OCI-LY7 (cell line): Measurements from ENCODE around the gene NFATC2. TPM values are rescaled to one million over a fixed set of nuclear protein-coding genes. Genes with fewer than 3 reads are reported as not detected.

ENCODE experiments used
- BruUV-seq: library from RNA; stranded (reverse); fragments of 400-500 nt; replicated peaks from 2 replicates; lab custom pipeline; 2021; lab: Mats Ljungman, UMichigan
- CTCF ChIA-PET: fragments of 300-600 bp; sonication (Branson Sonifier 250); formaldehyde crosslinking; loops from one replicate; lab custom pipeline; 2022; ENCODE audit warnings: antibody characterized with exemption; ENCODE audit not compliant: unreplicated experiment; lab: Charles Lee
- POLR2A ChIA-PET: fragments of 300-600 bp; sonication (Branson Sonifier 250); formaldehyde crosslinking; loops from one replicate; lab custom pipeline; 2022; ENCODE audit warnings: antibody characterized with exemption; lab: Charles Lee
- DNase-seq: peaks from one replicate; pipeline ENCODE4 v3.0.0-alpha.2; 2015; ENCODE audit warnings: low spot score
- H2AFZ ChIP-seq: fragments of 200-600 bp; sonication (generic), shearing (Covaris generic); 2 replicates; pipeline ENCODE4 v1.6.1; 2014; ENCODE audit warnings: mild to moderate bottlenecking, antibody characterized with exemption, low read length, moderate library complexity
- H3K27ac ChIP-seq: fragments of 200-600 bp; sonication (generic); 2 replicates; pipeline ENCODE4 v1.5.1; 2014; ENCODE audit warnings: mixed run types, low read depth, mild to moderate bottlenecking, moderate library complexity, low read length, inconsistent platforms; ENCODE audit not compliant: poor library complexity, severe bottlenecking
- H3K36me3 ChIP-seq: fragments of 200-600 bp; sonication (generic); 2 replicates; pipeline ENCODE4 v1.6.1; 2014; ENCODE audit warnings: mild to moderate bottlenecking, antibody characterized with exemption, low read length, moderate library complexity, mixed read lengths; ENCODE audit not compliant: insufficient read depth
- H3K4me1 ChIP-seq: fragments of 200-600 bp; sonication (generic); 2 replicates; pipeline ENCODE4 v1.5.1; 2014; ENCODE audit warnings: mild to moderate bottlenecking, low read length; ENCODE audit not compliant: insufficient read depth, poor library complexity, severe bottlenecking
- H3K4me2 ChIP-seq: fragments of 200-600 bp; sonication (generic); 2 replicates; pipeline ENCODE4 v1.6.1; 2014; ENCODE audit warnings: mild to moderate bottlenecking, low read length
- H3K4me3 ChIP-seq: fragments of 200-600 bp; sonication (generic); 2 replicates; pipeline ENCODE4 v1.5.1; 2014; ENCODE audit warnings: mild to moderate bottlenecking, low read depth, low read length; ENCODE audit not compliant: poor library complexity, severe bottlenecking
- H3K79me2 ChIP-seq: fragments of 200-600 bp; sonication (generic); 2 replicates; pipeline ENCODE4 v1.6.1; 2016; ENCODE audit warnings: low read depth, mild to moderate bottlenecking, low read length, moderate library complexity, mixed read lengths; ENCODE audit not compliant: insufficient read depth
- H3K9me2 ChIP-seq: fragments of 200-600 bp; sonication (generic); 2 replicates; pipeline ENCODE4 v1.6.1; 2016; ENCODE audit warnings: mild to moderate bottlenecking, low read length, mixed read lengths; ENCODE audit not compliant: insufficient read depth
- H3K9me3 ChIP-seq: fragments of 200-600 bp; sonication (generic); 2 replicates; pipeline ENCODE4 v1.6.1; 2014; ENCODE audit warnings: mild to moderate bottlenecking, mixed run types, low read length, mixed read lengths
- H4K20me1 ChIP-seq: fragments of 200-600 bp; sonication (generic); 2 replicates; pipeline ENCODE4 v1.6.1; 2014; ENCODE audit warnings: mild to moderate bottlenecking, antibody characterized with exemption, low read length, moderate library complexity, mixed read lengths; ENCODE audit not compliant: insufficient read depth
- EZH2phosphoT487 ChIP-seq: fragments of 200-600 bp; sonication (generic); IDR thresholded peaks from 2 replicates; pipeline ENCODE4 v1.6.1; 2018; ENCODE audit warnings: low read depth, borderline replicate concordance, mild to moderate bottlenecking, mixed run types, antibody characterized with exemption, low read length, moderate library complexity, mixed read lengths
- intact Hi-C: fragments of 100-400 bp; cut with micrococcal nuclease; formaldehyde crosslinking; loops from one replicate; pipeline ENCODE4 v1.10.0; 2022; ENCODE audit not compliant: unreplicated experiment
- total RNA-seq, 2 experiments: library from RNA; depleted of rRNA in 1 of 2; stranded (reverse); fragments of >200 nt in 1 of 2; shearing (Covaris generic) in 1 of 2; gene quantifications; 2 replicates each; pipeline ENCODE4 v1.2.3, GENCODE V29; 2014 to 2022
- TF ChIP-seq, protein P1 (sequence below): fragments of 200-600 bp; sonication (generic); conservative IDR thresholded peaks from 2 replicates; pipeline ENCODE4 v1.5.1; 2014; ENCODE audit warnings: mild to moderate bottlenecking, antibody characterized with exemption, low read length, moderate library complexity, mixed read lengths

Gene NFATC2
- total RNA-seq, 2 experiments from 2014 or later, result 12.5 to 43.8 TPM

DNA sequence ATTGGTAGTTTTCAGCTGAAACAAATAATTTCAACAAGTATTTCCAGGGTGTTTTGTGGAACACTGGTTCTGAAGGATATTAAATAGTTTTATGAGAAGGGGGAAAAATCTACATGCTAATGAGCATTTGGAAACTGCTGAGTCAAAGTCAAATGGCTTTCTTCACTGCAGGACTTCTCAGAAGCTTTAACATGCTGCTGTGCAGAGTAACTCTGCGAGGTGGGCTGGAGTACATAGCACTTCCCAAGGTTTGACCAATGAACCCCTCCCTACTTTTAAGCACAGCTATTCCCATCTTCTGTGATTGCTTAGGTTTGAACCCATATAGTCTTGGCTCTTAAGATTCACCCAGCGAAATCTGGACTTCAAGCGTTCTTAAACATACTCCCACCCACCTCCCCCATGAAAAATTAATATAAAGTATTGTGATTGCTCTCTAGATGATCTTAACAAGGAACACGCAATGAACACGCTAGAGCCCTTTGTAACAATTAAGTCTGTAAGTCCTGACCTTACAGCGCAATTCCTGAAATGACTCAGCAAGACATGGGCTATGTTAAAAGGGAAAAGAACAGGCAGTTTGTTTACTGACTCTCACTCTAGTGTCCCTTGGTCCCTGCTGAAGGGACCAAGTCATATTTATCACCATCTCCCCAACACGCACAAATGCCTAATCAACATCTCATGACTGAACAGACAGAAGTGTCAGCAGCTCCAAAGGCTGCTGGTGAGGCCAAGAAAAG is 105.2 kb downstream of the NFATC2 start:
- CTCF ChIA-PET, result no interaction called here

DNA sequence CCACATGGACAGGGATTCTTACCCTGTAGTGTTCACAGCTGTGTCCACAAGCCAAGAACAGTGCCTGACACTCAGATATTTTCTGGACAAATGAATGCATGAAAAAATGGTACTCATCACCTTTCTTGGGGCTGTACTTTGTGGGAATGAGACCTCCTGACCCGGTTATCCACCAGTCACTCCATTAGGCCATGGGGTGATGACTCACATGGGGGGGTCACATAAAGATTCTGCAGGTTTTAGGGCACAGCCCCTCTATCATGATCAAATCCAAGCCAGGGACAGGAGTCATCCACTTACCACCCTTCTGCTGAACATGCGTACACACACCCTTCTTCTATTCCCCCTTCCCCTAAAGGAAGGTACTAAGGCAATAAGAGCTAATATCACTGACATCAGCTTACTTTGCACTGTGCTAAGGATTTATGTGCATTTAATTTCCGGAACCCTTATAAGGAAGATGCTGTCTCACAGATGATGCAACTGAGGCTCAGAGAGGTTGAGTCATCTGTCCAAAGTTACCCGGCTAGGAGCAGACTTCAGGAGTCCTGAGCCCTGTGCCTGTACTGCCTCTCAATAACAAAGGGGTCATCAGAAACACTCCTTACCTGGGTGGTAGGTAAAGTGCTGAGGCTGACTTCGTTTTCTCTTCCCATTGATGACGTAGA is 107.8 kb downstream of the NFATC2 start:
- TF ChIP-seq, protein P1, sequence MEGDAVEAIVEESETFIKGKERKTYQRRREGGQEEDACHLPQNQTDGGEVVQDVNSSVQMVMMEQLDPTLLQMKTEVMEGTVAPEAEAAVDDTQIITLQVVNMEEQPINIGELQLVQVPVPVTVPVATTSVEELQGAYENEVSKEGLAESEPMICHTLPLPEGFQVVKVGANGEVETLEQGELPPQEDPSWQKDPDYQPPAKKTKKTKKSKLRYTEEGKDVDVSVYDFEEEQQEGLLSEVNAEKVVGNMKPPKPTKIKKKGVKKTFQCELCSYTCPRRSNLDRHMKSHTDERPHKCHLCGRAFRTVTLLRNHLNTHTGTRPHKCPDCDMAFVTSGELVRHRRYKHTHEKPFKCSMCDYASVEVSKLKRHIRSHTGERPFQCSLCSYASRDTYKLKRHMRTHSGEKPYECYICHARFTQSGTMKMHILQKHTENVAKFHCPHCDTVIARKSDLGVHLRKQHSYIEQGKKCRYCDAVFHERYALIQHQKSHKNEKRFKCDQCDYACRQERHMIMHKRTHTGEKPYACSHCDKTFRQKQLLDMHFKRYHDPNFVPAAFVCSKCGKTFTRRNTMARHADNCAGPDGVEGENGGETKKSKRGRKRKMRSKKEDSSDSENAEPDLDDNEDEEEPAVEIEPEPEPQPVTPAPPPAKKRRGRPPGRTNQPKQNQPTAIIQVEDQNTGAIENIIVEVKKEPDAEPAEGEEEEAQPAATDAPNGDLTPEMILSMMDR, result no peak
- TF ChIP-seq EZH2phosphoT487, result no peak
- no peak overlapping the region for H3K4me3 ChIP-seq
- BruUV-seq, result no TSS peak
- H3K9me2 ChIP-seq, result no peaks in the 10 kb centered on the region
- no peak overlapping the region for H3K4me2 ChIP-seq
- no peak for DNase-seq
- CTCF ChIA-PET, result no interaction called here
- POLR2A ChIA-PET, result no interaction called here
- H2AFZ ChIP-seq, result no peak overlapping the region
- no peaks in the 10 kb centered on the region for H3K9me3 ChIP-seq
- no peaks in the 10 kb centered on the region for H4K20me1 ChIP-seq
- intact Hi-C loops, result no loop called here
- peaks cover 33% of the 10 kb centered on the region for H3K4me1 ChIP-seq
- H3K36me3 ChIP-seq, result peaks cover 92% of the 10 kb centered on the region
- no peak overlapping the region for H3K27ac ChIP-seq
- H3K79me2 ChIP-seq, result no peaks in the 10 kb centered on the region

More for the DNA sequence above, 105.2 kb downstream of the NFATC2 start:
- Histone ChIP-seq H2AFZ (no peak overlapping the region), H3K4me1 (peaks cover 50% of the 10 kb centered on the region), H3K36me3 (peaks cover 92% of the 10 kb centered on the region), H3K4me3 (no peak overlapping the region), H3K79me2 (no peaks in the 10 kb centered on the region), H3K27ac (no peak overlapping the region), H3K9me3 (no peaks in the 10 kb centered on the region; the same call in 1 of the 2 replicates), H3K4me2 (peak overlapping the region; percentile 13), H3K9me2 (no peaks in the 10 kb centered on the region), H4K20me1 (no peaks in the 10 kb centered on the region)
- no peak for DNase-seq
- POLR2A ChIA-PET, result interaction anchor here (0.6 kb wide), 1 partner anchor 919 kb away, joined by 3 read pairs; no protein-coding TSS in a partner anchor
- no TSS peak for BruUV-seq
- no peak for TF ChIP-seq EZH2phosphoT487
- TF ChIP-seq, protein P1, result no peak
- intact Hi-C loops, result no loop called here

DNA sequence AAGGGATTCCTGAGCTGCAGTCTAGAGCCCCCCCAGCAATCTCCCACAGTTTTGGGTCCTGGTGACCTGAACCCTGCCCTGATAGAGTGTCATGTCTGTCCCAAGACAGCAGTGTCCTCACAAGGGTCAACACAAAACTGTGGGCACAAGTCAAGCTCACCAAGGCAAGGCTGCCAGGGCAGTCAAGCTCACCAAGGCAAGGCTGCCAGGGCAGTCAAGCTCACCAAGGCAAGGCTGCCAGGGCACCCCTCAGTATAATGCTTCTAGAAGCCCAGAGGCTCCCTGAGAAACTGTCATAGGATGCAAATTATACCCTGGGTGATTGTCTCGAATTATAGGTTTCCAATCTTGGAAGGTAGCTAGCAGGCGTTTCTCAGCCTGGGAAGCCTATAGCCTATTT is 108.5 kb downstream of the NFATC2 start:
- peaks cover 90% of the 10 kb centered on the region for H3K36me3 ChIP-seq
- H3K9me3 ChIP-seq, result no peaks in the 10 kb centered on the region
- no peak overlapping the region for H2AFZ ChIP-seq
- peaks cover 27% of the 10 kb centered on the region for H3K4me1 ChIP-seq
- no peak for TF ChIP-seq EZH2phosphoT487
- TF ChIP-seq, protein P1, result no peak
- DNase-seq, result no peak
- CTCF ChIA-PET, result no interaction called here
- POLR2A ChIA-PET, result no interaction called here
- H3K4me2 ChIP-seq, result no peak overlapping the region
- no peaks in the 10 kb centered on the region for H4K20me1 ChIP-seq
- no peaks in the 10 kb centered on the region for H3K79me2 ChIP-seq
- no peak overlapping the region for H3K4me3 ChIP-seq
- no peak overlapping the region for H3K27ac ChIP-seq
- no TSS peak for BruUV-seq
- no peaks in the 10 kb centered on the region for H3K9me2 ChIP-seq
- intact Hi-C loops, result no loop called here
